ENCODE measurements around the gene UBE2N.
"Not testable (repeated sequence)": the region's sequence is repeated elsewhere in the genome, so short reads cannot be mapped to it uniquely, and the experiment has no call there.

UBE2N gene

GRCh38 chr12:93442411-93443340 lies 929 bp upstream of the UBE2N start:
- no peak for DNase-seq

- no peak for DNase-seq
Observed at GRCh38 chr12:93441081-93441616, 598 bp downstream of the UBE2N start.

- DNase-seq: no peak
Observed at GRCh38 chr12:93440043-93440835, 1.5 kb downstream of the UBE2N start.

- no peak for DNase-seq
Observed at GRCh38 chr12:93438266-93439050, 3.3 kb downstream of the UBE2N start.

GRCh38 chr12:93434256-93434865 lies 7.4 kb downstream of the UBE2N start:
- DNase-seq: no peak

- not testable (repeated sequence) for DNase-seq
Observed at GRCh38 chr12:93432031-93432430, 9.7 kb downstream of the UBE2N start.

- no peak for DNase-seq
Observed at GRCh38 chr12:93430280-93430679, 11.5 kb downstream of the UBE2N start.

- no peak for DNase-seq
Observed at GRCh38 chr12:93429852-93430251, 11.9 kb downstream of the UBE2N start.

- DNase-seq: no peak
Observed at GRCh38 chr12:93429448-93429847, 12.3 kb downstream of the UBE2N start.

GRCh38 chr12:93427779-93428564 lies 13.8 kb downstream of the UBE2N start:
- no peak for DNase-seq

GRCh38 chr12:93426412-93426805 lies 15.3 kb downstream of the UBE2N start:
- no peak for DNase-seq

GRCh38 chr12:93425736-93426411 lies 15.9 kb downstream of the UBE2N start:
- DNase-seq: no peak

GRCh38 chr12:93422050-93422449 lies 19.7 kb downstream of the UBE2N start:
- DNase-seq: no peak

- DNase-seq: no peak
Observed at GRCh38 chr12:93419388-93420034, 22.2 kb downstream of the UBE2N start.

- DNase-seq: no peak
Observed at GRCh38 chr12:93417967-93418480, 23.7 kb downstream of the UBE2N start.

GRCh38 chr12:93415723-93416464 lies 25.9 kb downstream of the UBE2N start:
- DNase-seq: no peak

GRCh38 chr12:93413064-93413463 lies 28.7 kb downstream of the UBE2N start:
- no peak for DNase-seq

- DNase-seq: not testable (repeated sequence)
Observed at GRCh38 chr12:93412396-93412795, 29.4 kb downstream of the UBE2N start.

GRCh38 chr12:93411060-93411459 lies 30.7 kb downstream of the UBE2N start:
- DNase-seq: not testable (repeated sequence)

Measured in GDM1 (cell line).